Liver (tissue), 9 donors: ENCODE measurements around the gene TIMP3. TPM values are rescaled to one million over a fixed set of nuclear protein-coding genes. Genes with fewer than 3 reads are reported as not detected.

Experiments used
- DNase-seq: peaks from one replicate; pipeline ENCODE4 v3.0.0-alpha.2; 2017; ENCODE audit warnings: low spot score
- H3K27ac ChIP-seq, 2 donors: one replicate each; pipeline ENCODE4 v1.7.0; 2013; ENCODE audit warnings: inconsistent platforms in 2 of 2, low read length in 2 of 2, control low read depth in 1 of 2, low read depth in 1 of 2, mild to moderate bottlenecking in 1 of 2
- H3K27me3 ChIP-seq, 4 donors: one replicate each; pipeline versions ENCODE4 v1.6.1 to v1.7.0; 2013; ENCODE audit warnings: low read length in 3 of 4, inconsistent platforms in 1 of 4, mild to moderate bottlenecking in 1 of 4, moderate library complexity in 1 of 4; ENCODE audit not compliant: control insufficient read depth in 4 of 4, insufficient read depth in 4 of 4
- H3K36me3 ChIP-seq, 4 donors: one replicate each; pipeline versions ENCODE4 v1.6.1 to v1.7.0; 2013; ENCODE audit warnings: low read length in 3 of 4, mild to moderate bottlenecking in 3 of 4, low read depth in 1 of 4, moderate library complexity in 1 of 4; ENCODE audit not compliant: control insufficient read depth in 4 of 4, insufficient read depth in 3 of 4
- H3K4me1 ChIP-seq, 4 donors: one replicate each; pipeline versions ENCODE4 v1.6.1 to v1.7.0; 2013; ENCODE audit warnings: low read length in 3 of 4, mild to moderate bottlenecking in 3 of 4, moderate library complexity in 1 of 4; ENCODE audit not compliant: control insufficient read depth in 4 of 4, insufficient read depth in 4 of 4
- H3K4me3 ChIP-seq, 3 donors: one replicate each; pipeline versions ENCODE4 v1.6.1 to v1.7.0; 2013; ENCODE audit warnings: low read length in 3 of 3, control low read depth in 1 of 3, low read depth in 1 of 3, mild to moderate bottlenecking in 1 of 3
- H3K9ac ChIP-seq, 2 donors: one replicate each; pipeline ENCODE4 v1.7.0; 2013; ENCODE audit warnings: low read length in 2 of 2, mild to moderate bottlenecking in 2 of 2, moderate library complexity in 2 of 2, control low read depth in 1 of 2, low read depth in 1 of 2
- H3K9me3 ChIP-seq, 4 donors: one replicate each; pipeline versions ENCODE4 v1.6.1 to v1.7.0; 2013; ENCODE audit warnings: low read length in 3 of 4; ENCODE audit not compliant: control insufficient read depth in 4 of 4
- ATF3 ChIP-seq: IDR thresholded peaks from 2 replicates; pipeline ENCODE4 v1.6.1; 2016; ENCODE audit warnings: antibody characterized with exemption
- CTCF ChIP-seq: fragments of 150-350 bp; IDR thresholded peaks from 2 replicates; pipeline ENCODE4 v1.5.1; 2017; ENCODE audit warnings: improper control_type of control experiment, low read depth, low read length; ENCODE audit not compliant: missing input control
- EGR1 ChIP-seq, 2 donors: IDR thresholded peaks; 2 replicates each; pipeline ENCODE4 v1.6.1; 2016 to 2018; ENCODE audit warnings: antibody characterized with exemption in 2 of 2, low read depth in 2 of 2
- FOXA1 ChIP-seq: IDR thresholded peaks from 2 replicates; pipeline ENCODE4 v1.6.1; 2016; ENCODE audit warnings: antibody characterized with exemption
- FOXA2 ChIP-seq: IDR thresholded peaks from 2 replicates; pipeline ENCODE4 v1.6.1; 2016; ENCODE audit warnings: antibody characterized with exemption
- GABPA ChIP-seq, 2 donors: IDR thresholded peaks in 1 of 2; conservative IDR thresholded peaks in 1 of 2; 2 replicates each; pipeline ENCODE4 v1.6.1; 2016; ENCODE audit warnings: antibody characterized with exemption in 2 of 2, mild to moderate bottlenecking in 1 of 2, moderate library complexity in 1 of 2
- HNF4G ChIP-seq: IDR thresholded peaks from 2 replicates; pipeline ENCODE4 v1.6.1; 2016; ENCODE audit warnings: antibody characterized with exemption
- JUND ChIP-seq, 2 donors: IDR thresholded peaks; 2 replicates each; pipeline ENCODE4 v1.6.1; 2016; ENCODE audit warnings: antibody characterized with exemption in 2 of 2
- MAX ChIP-seq: IDR thresholded peaks from 2 replicates; pipeline ENCODE4 v1.6.1; 2016; ENCODE audit warnings: antibody characterized with exemption
- NR2F2 ChIP-seq: IDR thresholded peaks from 2 replicates; pipeline ENCODE4 v1.6.1; 2016; ENCODE audit warnings: antibody characterized with exemption
- RAD21 ChIP-seq, 2 donors: IDR thresholded peaks; 2 replicates each; pipeline ENCODE4 v1.6.1; 2016; ENCODE audit warnings: antibody characterized with exemption in 2 of 2, mild to moderate bottlenecking in 2 of 2
- REST ChIP-seq: IDR thresholded peaks from 2 replicates; pipeline ENCODE4 v1.6.1; 2016; ENCODE audit warnings: antibody characterized with exemption, mild to moderate bottlenecking
- RXRA ChIP-seq, 2 donors: IDR thresholded peaks; 2 replicates each; pipeline ENCODE4 v1.6.1; 2017 to 2018; ENCODE audit warnings: antibody characterized with exemption in 2 of 2, mild to moderate bottlenecking in 1 of 2
- SP1 ChIP-seq: IDR thresholded peaks from 2 replicates; pipeline ENCODE4 v1.6.1; 2018; ENCODE audit warnings: antibody characterized with exemption, mild to moderate bottlenecking
- TAF1 ChIP-seq: conservative IDR thresholded peaks from 2 replicates; pipeline ENCODE4 v1.6.1; 2016; ENCODE audit warnings: antibody characterized with exemption, mild to moderate bottlenecking
- YY1 ChIP-seq: IDR thresholded peaks from 2 replicates; pipeline ENCODE4 v1.6.1; 2016; ENCODE audit warnings: antibody characterized with exemption, mild to moderate bottlenecking
- ZBTB33 ChIP-seq: IDR thresholded peaks from 2 replicates; pipeline ENCODE4 v1.6.1; 2016; ENCODE audit warnings: antibody characterized with exemption
- WGBS: extraction: QIAGEN DNeasy Blood & Tissue Kit; methylation state at CpG from one replicate; pipeline ENCODE4 v1.1.7; 2013; 5-methylcytosine and 5-hydroxymethylcytosine counted together
- polyA plus RNA-seq, 2 donors: library from polyadenylated mRNA; stranded (reverse) in 1 of 2; unstranded in 1 of 2; fragments of 200-250 nt in 1 of 2; fragments of >200 nt in 1 of 2; fragmentation: Nextera tagmentation in 1 of 2; extraction: Ambion mirVana in 1 of 2; gene quantifications; one replicate each; pipeline versions ENCODE4 v1.2.1 to v1.2.3, GENCODE V29; 2013 to 2015
- total RNA-seq, 2 donors: library from RNA; depleted of rRNA; stranded (reverse); fragments of >200 nt; gene quantifications; one replicate each; pipeline ENCODE4 v1.2.3, GENCODE V29; 2014
- donor health status: healthy.
- donor health status: healthy.
- donor health status: healthy.
- donor health status: healthy.
- donor health status: healthy.

The TIMP3 gene
- total and polyA plus RNA-seq, 4 donors: 28.0 to 44.0 (median 31.2) TPM

- H3K4me3 ChIP-seq: no peak overlapping the region
- no peak for TF ChIP-seq SP1
- no peak for TF ChIP-seq HNF4G
- no peak for TF ChIP-seq REST
- no peak for TF ChIP-seq YY1
- TF ChIP-seq NR2F2: no peak
- TF ChIP-seq FOXA1: no peak
- no peak for TF ChIP-seq JUND (IDR thresholded peaks at IDR 0.05)
- no peak for TF ChIP-seq EGR1 (IDR thresholded peaks at IDR 0.05; ENCODE audit: low read depth in 2 of 2)
- TF ChIP-seq RXRA (IDR thresholded peaks at IDR 0.05): no peak
- no peak for TF ChIP-seq CTCF
- WGBS: 89% methylated on average over 4 of the region's 4 CpGs
- DNase-seq: no peak
- H3K9ac ChIP-seq: no peak overlapping the region
- H3K27me3 ChIP-seq: no peaks in the 10 kb centered on the region
- no peaks in the 10 kb centered on the region for H3K36me3 ChIP-seq
- H3K4me1 ChIP-seq: no peaks in the 10 kb centered on the region
- no peak overlapping the region for H3K27ac ChIP-seq
- H3K9me3 ChIP-seq: no peaks in the 10 kb centered on the region
Measured at GRCh38 chr22:32837803-32838202, 36.3 kb downstream of the TIMP3 start.

GRCh38 chr22:32839831-32840584, 38.5 kb downstream of the TIMP3 start:
- Histone ChIP-seq H3K4me3 (no peak overlapping the region), H3K36me3 (no peaks in the 10 kb centered on the region), H3K9ac (no peak overlapping the region), H3K4me1 (no peaks in the 10 kb centered on the region), H3K27ac (no peak overlapping the region), H3K27me3 (no peaks in the 10 kb centered on the region), H3K9me3 (no peaks in the 10 kb centered on the region)
- no peak for DNase-seq
- 77% methylated on average over 14 of the region's 14 CpGs for WGBS
- TF ChIP-seq CTCF (no peak), YY1 (no peak), TAF1 (no peak), ZBTB33 (no peak), FOXA2 (no peak), GABPA (IDR thresholded peaks at IDR 0.05 in 1 of 2, conservative IDR thresholded peaks at IDR 0.05 in 1 of 2) (no peak), MAX (no peak), RXRA (IDR thresholded peaks at IDR 0.05) (no peak), JUND (IDR thresholded peaks at IDR 0.05) (no peak), ATF3 (no peak), HNF4G (no peak), SP1 (no peak), EGR1 (IDR thresholded peaks at IDR 0.05; ENCODE audit: low read depth in 2 of 2) (no peak), REST (no peak), NR2F2 (no peak), RAD21 (IDR thresholded peaks at IDR 0.05) (no peak)
